AG10803 (cell line): ENCODE data around the gene SNTA1.
A peak's percentile ranks its signal among the peaks of the same experiment; 100 is the strongest.
"Not testable (repeated sequence)": the region's sequence is repeated elsewhere in the genome, so short reads cannot be mapped to it uniquely, and the experiment has no call there.

Experiments used
- DNase-seq: peaks from one replicate; pipeline ENCODE4 v3.0.0; 2010; ENCODE audit warnings: low read depth
- H3K4me3 ChIP-seq: 2 replicates; pipeline ENCODE4 v1.5.1; 2011; ENCODE audit warnings: mild to moderate bottlenecking, low read length, control low read depth
- TF ChIP-seq, protein P1 (sequence below): conservative IDR thresholded peaks from 2 replicates; pipeline ENCODE4 v1.5.1; 2011; ENCODE audit warnings: mild to moderate bottlenecking, low read length, control low read depth, inconsistent platforms

SNTA1 gene

DNA sequence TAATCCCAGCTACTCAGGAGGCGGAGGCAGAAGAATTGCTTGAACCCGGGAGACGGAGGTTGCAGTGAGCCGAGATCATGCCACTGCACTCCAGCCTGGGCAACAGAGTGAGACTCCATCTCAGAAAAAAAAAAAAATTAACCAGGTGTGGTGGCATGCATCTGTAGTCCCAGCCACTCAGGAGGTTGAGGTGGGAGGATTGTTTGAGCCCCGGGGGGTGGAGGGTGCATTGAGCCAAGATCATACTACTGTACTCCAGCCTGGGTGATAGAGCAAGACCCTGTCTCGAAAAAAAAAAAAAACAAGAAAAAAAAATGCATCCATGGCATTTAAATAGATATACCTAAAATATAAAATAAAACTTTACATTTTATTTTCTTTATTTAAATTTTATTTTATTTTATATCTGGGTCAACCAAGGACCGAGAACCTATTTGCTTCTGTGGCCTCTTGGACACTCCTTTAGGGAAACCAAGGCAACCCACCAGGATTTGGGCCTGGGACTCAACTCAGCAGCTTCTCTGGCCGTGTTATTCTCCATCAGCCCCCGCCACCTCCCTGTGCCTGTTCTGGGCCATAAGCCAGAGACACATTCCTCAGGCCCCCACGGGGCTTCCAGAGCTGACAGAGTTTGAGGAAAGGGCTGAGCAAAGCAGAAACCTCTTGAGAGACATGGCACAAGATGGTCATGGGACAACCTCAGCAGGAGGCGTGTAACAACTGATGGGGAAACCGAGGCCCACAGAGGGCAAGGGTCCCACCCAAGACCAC lies 6.2 kb downstream of the SNTA1 start:
- TF ChIP-seq, protein P1, sequence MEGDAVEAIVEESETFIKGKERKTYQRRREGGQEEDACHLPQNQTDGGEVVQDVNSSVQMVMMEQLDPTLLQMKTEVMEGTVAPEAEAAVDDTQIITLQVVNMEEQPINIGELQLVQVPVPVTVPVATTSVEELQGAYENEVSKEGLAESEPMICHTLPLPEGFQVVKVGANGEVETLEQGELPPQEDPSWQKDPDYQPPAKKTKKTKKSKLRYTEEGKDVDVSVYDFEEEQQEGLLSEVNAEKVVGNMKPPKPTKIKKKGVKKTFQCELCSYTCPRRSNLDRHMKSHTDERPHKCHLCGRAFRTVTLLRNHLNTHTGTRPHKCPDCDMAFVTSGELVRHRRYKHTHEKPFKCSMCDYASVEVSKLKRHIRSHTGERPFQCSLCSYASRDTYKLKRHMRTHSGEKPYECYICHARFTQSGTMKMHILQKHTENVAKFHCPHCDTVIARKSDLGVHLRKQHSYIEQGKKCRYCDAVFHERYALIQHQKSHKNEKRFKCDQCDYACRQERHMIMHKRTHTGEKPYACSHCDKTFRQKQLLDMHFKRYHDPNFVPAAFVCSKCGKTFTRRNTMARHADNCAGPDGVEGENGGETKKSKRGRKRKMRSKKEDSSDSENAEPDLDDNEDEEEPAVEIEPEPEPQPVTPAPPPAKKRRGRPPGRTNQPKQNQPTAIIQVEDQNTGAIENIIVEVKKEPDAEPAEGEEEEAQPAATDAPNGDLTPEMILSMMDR = no peak
- no peak overlapping the region for H3K4me3 ChIP-seq
- DNase-seq = peak; percentile 42

DNA sequence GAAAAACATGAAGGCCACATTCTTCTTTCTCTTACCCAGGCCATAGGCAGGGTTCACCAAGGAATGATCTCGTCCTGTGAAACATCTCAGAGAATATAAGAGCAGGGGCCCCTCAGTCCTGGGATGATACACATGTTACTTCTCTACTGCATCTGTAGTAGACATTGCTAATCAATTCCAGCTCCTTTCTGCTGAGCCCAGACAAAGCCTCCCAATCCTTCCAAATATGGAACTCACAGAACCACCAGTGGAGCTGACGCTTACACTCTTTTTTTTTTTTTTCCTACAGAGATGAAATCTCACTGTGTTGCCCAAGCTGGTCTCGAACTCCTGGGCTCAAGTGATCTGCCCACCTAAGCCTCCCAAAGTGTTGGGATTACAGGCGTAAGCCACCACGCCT lies 9.1 kb downstream of the SNTA1 start:
- H3K4me3 ChIP-seq = no peak overlapping the region
- TF ChIP-seq, protein P1 = no peak
- DNase-seq = peak; percentile 43

DNA sequence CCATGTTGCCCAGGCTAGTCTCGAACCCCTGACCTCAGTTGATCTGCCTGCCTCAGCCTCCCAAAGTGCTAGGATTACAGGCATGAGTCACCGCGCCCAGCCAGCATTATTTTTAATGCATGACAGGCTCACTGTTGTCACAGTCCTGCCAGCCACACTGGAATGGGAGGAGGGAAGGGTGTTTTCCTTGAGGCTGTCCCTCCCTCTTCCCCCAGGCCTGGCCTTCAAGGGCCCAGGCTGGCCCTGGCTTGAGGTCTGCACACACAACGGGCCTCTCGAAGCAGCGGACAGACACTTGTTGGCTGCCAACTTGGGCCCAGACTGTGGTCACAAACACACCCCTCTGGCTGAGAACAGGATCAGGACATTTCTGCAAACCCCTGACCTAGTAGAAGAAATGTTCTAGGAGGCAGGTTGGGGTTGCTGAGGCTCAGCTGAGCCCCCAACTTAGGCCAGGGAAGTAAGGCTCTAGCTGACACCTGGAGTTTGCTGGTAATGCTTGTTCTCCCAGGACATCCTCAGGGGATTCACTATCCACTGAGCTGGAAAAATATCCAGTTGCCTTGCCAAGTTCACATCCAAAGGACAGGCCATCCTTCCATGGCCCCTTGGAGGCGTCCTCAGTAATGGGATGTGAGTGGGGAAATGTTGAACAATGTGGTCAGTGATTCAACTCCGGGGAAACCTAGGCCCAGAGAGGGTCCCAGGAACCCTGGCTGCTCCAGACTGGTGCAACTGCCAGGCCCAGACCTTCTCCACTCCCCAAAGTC lies 9.9 kb downstream of the SNTA1 start:
- no peak overlapping the region for H3K4me3 ChIP-seq
- peak; percentile 52 for DNase-seq
- TF ChIP-seq, protein P1 = no peak

DNA sequence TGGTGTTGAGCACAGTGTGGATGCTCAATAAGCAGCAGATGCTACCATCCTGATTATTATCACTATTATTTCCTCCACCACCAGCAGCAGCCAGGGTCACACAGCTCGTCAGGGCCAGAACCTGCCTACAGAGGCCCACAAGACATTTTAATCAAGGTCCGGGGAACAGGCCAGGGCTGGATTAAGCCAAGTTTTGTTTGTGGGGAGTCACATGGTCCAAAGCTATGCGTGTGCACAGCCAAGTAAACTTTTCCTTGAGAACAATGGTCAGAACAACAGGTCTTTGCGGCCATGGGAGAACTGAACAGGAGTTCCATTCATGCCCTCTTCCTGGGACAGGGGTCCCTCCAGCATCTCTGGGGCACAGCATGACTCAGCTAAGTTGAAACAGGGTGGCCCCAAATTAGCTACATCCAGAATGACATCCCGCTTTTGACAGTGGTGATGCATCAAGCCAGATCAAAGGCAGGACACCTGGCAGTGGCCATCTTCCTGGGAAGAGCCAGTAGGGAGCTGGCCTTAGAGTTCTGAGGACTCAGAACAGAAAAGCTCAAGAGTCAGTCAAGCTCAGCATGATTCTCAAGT lies 11.7 kb downstream of the SNTA1 start:
- H3K4me3 ChIP-seq = no peak overlapping the region
- TF ChIP-seq, protein P1 = no peak
- DNase-seq = peak; percentile 37

DNA sequence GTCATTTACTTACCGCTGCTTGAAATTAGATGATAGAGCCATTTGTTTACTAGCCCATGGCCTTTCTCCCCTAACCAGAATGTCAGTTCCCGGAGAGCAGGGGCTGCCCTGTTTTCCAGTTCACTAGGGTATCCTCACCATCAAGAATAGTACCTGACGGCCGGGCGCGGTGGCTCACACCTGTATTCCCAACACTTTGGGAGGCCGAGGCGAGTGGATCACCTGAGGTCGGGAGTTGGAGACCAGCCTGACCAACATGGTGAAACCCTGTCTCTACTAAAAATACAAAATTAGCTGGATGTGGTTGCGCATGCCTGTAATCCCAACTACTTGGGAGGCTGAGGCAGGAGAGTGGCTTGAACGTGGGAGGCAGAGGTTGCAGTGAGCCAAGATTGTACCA lies 19.7 kb downstream of the SNTA1 start:
- H3K4me3 ChIP-seq, DNase-seq: not testable (repeated sequence)

DNA sequence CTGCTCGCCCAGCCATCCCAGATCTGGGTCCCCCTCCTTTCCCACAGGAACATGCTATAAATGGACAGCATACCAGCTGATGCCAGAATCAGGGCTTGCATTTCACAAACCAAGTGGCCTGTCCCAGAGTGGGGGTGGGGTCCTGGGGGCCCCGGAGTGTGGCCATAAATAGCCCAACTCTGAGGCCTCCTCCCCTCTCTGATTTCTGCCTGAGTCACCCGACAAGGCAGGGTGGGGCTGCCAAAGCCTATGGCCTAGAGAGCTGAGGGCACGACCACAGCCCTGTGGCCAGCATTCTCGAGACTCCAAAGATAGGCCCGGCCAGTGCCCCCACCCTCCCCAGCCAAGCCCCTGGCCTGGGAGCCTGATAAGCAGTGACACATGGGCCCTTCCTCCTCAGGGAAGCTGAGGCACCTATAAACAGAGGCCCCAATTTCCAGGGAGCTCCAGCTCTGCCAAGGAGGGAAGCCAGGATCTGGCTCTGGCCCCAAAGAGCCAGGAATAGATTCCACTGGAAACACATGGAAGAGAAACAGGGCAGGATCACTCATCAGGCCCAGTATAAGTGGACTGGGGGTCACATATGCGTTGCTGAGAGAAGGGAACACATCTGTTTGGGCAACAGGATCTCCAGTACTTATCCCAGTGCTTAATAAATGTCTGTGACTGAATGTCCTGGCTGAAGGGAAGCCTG lies 20.3 kb downstream of the SNTA1 start:
- no peak overlapping the region for H3K4me3 ChIP-seq
- peak; percentile 90 for DNase-seq
- TF ChIP-seq, protein P1 = no peak
